Erythroblast (primary cell): ENCODE results near the gene DCLRE1B.

Experiments
- GATA1 ChIP-seq: IDR thresholded peaks from 2 replicates; pipeline ENCODE4 v1.6.1; 2011; ENCODE audit warnings: low read depth, mild to moderate bottlenecking, control low read depth, low read length, moderate library complexity
- POLR2A ChIP-seq: IDR thresholded peaks from 2 replicates; pipeline ENCODE4 v1.6.1; 2011; ENCODE audit warnings: mild to moderate bottlenecking, low read length

GRCh38 chr1:113928187-113928930 is 23.2 kb downstream of the DCLRE1B start:
- TF ChIP-seq POLR2A (no peak), GATA1 (no peak)
